Measurements from ENCODE around the gene MAGI2.

DNA sequence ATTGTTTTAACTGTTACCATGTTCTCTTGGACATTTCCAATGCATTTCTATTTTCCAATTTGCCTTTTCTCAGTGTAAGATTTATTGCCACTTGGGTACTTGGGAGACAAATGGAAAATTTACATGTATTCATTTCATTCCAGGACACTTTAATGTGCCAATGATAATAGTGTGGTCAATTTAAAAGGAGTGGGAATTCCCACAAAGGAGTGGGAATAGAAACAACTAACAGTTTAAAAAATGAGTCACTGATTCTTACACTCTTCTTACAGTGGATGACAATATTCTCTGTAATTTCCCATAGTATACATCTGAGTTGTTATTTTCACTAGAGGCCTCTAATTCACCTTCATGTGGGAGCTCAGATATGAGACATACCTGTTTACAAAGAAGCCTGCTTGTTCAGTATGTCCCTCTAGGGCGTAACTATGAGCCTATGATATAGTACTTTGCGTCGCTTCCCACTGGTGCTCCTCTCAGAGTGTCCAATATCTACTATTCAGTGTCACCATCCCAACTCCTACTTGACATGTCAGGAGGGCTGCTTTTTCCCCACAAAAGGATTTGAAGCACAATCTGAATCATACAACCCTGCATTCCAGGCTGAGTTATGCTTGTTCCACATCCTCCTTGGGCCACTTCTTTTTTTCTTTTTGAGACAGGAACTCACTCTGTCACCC lies 1353.6 kb downstream of the MAGI2 start:
- TF ChIP-seq CTCF (IDR thresholded peaks at IDR 0.05; ENCODE audit: extremely low read depth in 1 of 2, insufficient read depth in 1 of 2, low read depth in 1 of 2, low read length in 2 of 2) (no peak), POLR2AphosphoS5 (IDR thresholded peaks at IDR 0.05; ENCODE audit: insufficient read depth, low read depth, low read length) (no peak)
